Keratinocyte (primary cell): ENCODE measurements around the gene PARD6G. TPM values are rescaled to one million over a fixed set of nuclear protein-coding genes. Genes with fewer than 3 reads are reported as not detected.
"Not testable (repeated sequence)": the region's sequence is repeated elsewhere in the genome, so short reads cannot be mapped to it uniquely, and the experiment has no call there.

Experiments used
- DNase-seq: peaks from one replicate; pipeline ENCODE4 v3.0.0-alpha.2; 2011; ENCODE audit warnings: low read depth, missing footprints, low spot score
- FAIRE-seq: peaks from 2 replicates; lab custom pipeline; 2011; peaks lifted over from hg19 to GRCh38; lab: Jason Lieb, UNC
- H2AFZ ChIP-seq: 2 replicates; pipeline ENCODE4 v1.6.0; 2012; ENCODE audit warnings: low read length, control low read depth, inconsistent platforms; ENCODE audit not compliant: control insufficient read depth
- H3K27ac ChIP-seq: 2 replicates; pipeline ENCODE4 v1.5.1; 2011; ENCODE audit warnings: low read length; ENCODE audit not compliant: control insufficient read depth, insufficient read depth
- H3K27me3 ChIP-seq: 3 replicates; pipeline ENCODE4 v1.6.0; 2011; ENCODE audit warnings: low read length; ENCODE audit not compliant: control insufficient read depth, insufficient read depth; ENCODE audit errors: extremely low read depth
- H3K36me3 ChIP-seq, 2 experiments: 2 replicates in 1 of 2; 3 replicates in 1 of 2; pipeline ENCODE4 v1.5.1; 2011; ENCODE audit warnings: low read length in 2 of 2, mild to moderate bottlenecking in 1 of 2; ENCODE audit not compliant: control insufficient read depth in 2 of 2, insufficient read depth in 2 of 2; ENCODE audit errors: extremely low read depth in 1 of 2
- H3K4me1 ChIP-seq: 3 replicates; pipeline ENCODE4 v1.5.1; 2011; ENCODE audit warnings: low read length; ENCODE audit not compliant: control insufficient read depth, insufficient read depth; ENCODE audit errors: extremely low read depth
- H3K4me2 ChIP-seq: 3 replicates; pipeline ENCODE4 v1.6.0; 2011; ENCODE audit warnings: low read depth, low read length; ENCODE audit not compliant: control insufficient read depth, insufficient read depth; ENCODE audit errors: extremely low read depth
- H3K4me3 ChIP-seq, 3 experiments: fragments of 200-600 bp in 1 of 3; sonication (generic) in 1 of 3; 2 replicates in 2 of 3; 3 replicates in 1 of 3; pipeline ENCODE4 v1.5.1; 2011 to 2016; ENCODE audit warnings: low read length in 3 of 3, mild to moderate bottlenecking in 3 of 3, control low read depth in 2 of 3, inconsistent platforms in 1 of 3, low read depth in 1 of 3, mixed read lengths in 1 of 3, mixed run types in 1 of 3, moderate library complexity in 1 of 3; ENCODE audit not compliant: control insufficient read depth in 2 of 3, insufficient read depth in 2 of 3; ENCODE audit errors: extremely low read depth in 1 of 3
- H3K79me2 ChIP-seq: 2 replicates; pipeline ENCODE4 v1.6.0; 2012; ENCODE audit warnings: low read length; ENCODE audit not compliant: control insufficient read depth, insufficient read depth
- H3K9ac ChIP-seq: 3 replicates; pipeline ENCODE4 v1.6.0; 2011; ENCODE audit warnings: low read length; ENCODE audit not compliant: control insufficient read depth, insufficient read depth; ENCODE audit errors: extremely low read depth
- H3K9me1 ChIP-seq: 3 replicates; pipeline ENCODE4 v1.6.0; 2011; ENCODE audit warnings: low read length; ENCODE audit not compliant: control insufficient read depth, insufficient read depth; ENCODE audit errors: extremely low read depth
- H3K9me3 ChIP-seq: 2 replicates; pipeline ENCODE4 v1.5.1; 2012; ENCODE audit warnings: low read depth, low read length; ENCODE audit not compliant: control insufficient read depth
- H4K20me1 ChIP-seq: 3 replicates; pipeline ENCODE4 v1.6.0; 2011; ENCODE audit warnings: low read length; ENCODE audit not compliant: control insufficient read depth, insufficient read depth; ENCODE audit errors: extremely low read depth
- EZH2 ChIP-seq: IDR thresholded peaks from one replicate; pipeline ENCODE4 v1.6.1; 2012; ENCODE audit warnings: inconsistent platforms, mild to moderate bottlenecking, low read length, moderate library complexity
- dilution Hi-C: fragments of 300-500 bp; cut with MboI; formaldehyde crosslinking; loops from one replicate; pipeline ENCODE4 v1.7.0; 2020; ENCODE audit warnings: low sequenced_read_pairs; ENCODE audit not compliant: extremely low pct_ligation_motif_present
- polyA minus RNA-seq, 3 experiments: library from RNA; depleted of rRNA, polyadenylated mRNA; stranded (reverse); fragments of >200 nt; gene quantifications; 1 replicate in 1 of 3; 2 replicates in 1 of 3; 3 replicates in 1 of 3; pipeline ENCODE4 v1.2.3, GENCODE V29; 2011
- polyA plus RNA-seq, 5 experiments: library from polyadenylated mRNA; depleted of rRNA in 3 of 5; stranded (reverse) in 3 of 5; stranded (forward) in 1 of 5; unstranded in 1 of 5; fragments of >200 nt; gene quantifications; 1 replicate in 1 of 5; 2 replicates in 3 of 5; 3 replicates in 1 of 5; pipeline versions ENCODE4 v1.2.1 to v1.2.3, GENCODE V29; 2011 to 2012; ENCODE audit warnings: missing spikeins in 2 of 5, low read depth in 1 of 5, low replicate concordance in 1 of 5
- TF ChIP-seq, protein P1 (sequence below), 3 experiments: IDR thresholded peaks in 1 of 3; conservative IDR thresholded peaks in 1 of 3; optimal IDR thresholded peaks in 1 of 3; 2 replicates in 2 of 3; 3 replicates in 1 of 3; pipeline versions ENCODE3 to v1.5.1; 2011; ENCODE audit warnings: low read length in 3 of 3, mild to moderate bottlenecking in 3 of 3, moderate library complexity in 2 of 3, control low read depth in 1 of 3, inconsistent platforms in 1 of 3; ENCODE audit not compliant: insufficient read depth in 2 of 3; ENCODE audit errors: extremely low read depth in 1 of 3

Gene PARD6G, protein sequence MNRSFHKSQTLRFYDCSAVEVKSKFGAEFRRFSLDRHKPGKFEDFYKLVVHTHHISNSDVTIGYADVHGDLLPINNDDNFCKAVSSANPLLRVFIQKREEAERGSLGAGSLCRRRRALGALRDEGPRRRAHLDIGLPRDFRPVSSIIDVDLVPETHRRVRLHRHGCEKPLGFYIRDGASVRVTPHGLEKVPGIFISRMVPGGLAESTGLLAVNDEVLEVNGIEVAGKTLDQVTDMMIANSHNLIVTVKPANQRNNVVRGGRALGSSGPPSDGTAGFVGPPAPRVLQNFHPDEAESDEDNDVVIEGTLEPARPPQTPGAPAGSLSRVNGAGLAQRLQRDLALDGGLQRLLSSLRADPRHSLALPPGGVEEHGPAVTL
- polyA plus RNA-seq (19.4 to 23.6 TPM (median 21.3 TPM) in 3 replicates), polyA minus RNA-seq (18.2 to 23.0 TPM (median 20.7 TPM) in 3 replicates)
- 17.0 TPM for polyA plus RNA-seq (2011; ENCODE audit: low read depth)
- polyA plus RNA-seq (2011; cell fraction: cytosol; rRNA removed): 21.9 and 22.9 TPM in 2 replicates
- polyA plus RNA-seq (2011; cell fraction: nucleus; rRNA removed): 19.2 and 19.3 TPM in 2 replicates
- polyA plus RNA-seq (2012; ENCODE audit: low replicate concordance): 25.1 and 27.2 TPM in 2 replicates
- 42.4 TPM for polyA minus RNA-seq (2011; cell fraction: cytosol; rRNA and poly(A)+ RNA removed)
- polyA minus RNA-seq (2011; cell fraction: nucleus; rRNA and poly(A)+ RNA removed): 16.9 and 23.3 TPM in 2 replicates

DNA sequence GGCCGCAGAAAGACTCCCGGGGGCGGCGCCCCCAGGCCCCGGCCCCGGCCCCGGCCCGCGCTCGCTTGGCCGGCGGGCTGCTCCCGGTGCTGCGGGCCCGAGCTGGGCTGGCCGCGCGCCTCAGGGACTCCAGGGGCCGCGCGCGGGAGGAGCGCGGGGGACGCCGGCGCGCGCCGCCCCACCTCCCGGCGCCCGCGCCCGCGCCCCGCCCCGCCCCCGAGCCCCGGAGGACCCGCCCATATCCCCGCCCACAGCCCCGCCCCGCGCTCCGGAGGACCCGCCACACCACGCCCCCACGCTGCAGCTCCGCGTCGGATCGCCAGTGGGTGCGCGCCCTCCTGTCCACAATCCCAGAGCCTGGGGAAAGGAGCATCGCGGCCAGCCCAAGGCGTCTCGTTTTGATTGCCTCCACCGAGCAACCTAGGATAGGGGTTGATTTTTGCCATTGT, at the start of gene PARD6G:
PARD6G (minus strand) TSS at position 122 of the 449 bp plus-strand sequence. CDS start 166 bp downstream, outside the sequence.
- peaks cover 6% of the 10 kb centered on the region for H3K9me1 ChIP-seq
- H4K20me1 ChIP-seq: no peaks in the 10 kb centered on the region
- H3K4me3 ChIP-seq: peak within 1 kb of the TSS; percentile 69 to 83 (median 80)
- H3K9ac ChIP-seq: peak within 1 kb of the TSS; percentile 85
- no peaks in the 10 kb centered on the region for H3K9me3 ChIP-seq
- peak within 1 kb of the TSS; percentile 93 for H3K4me2 ChIP-seq
- FAIRE-seq: no peak
- no peak for DNase-seq
- dilution Hi-C loops: no loop called here
- peaks cover 35% of the 10 kb centered on the region for H3K79me2 ChIP-seq
- peaks cover 0 to 4% of the 10 kb centered on the region in 2 experiments for H3K36me3 ChIP-seq
- peak within 1 kb of the TSS; percentile 75 for H3K27ac ChIP-seq
- TF ChIP-seq, protein P1, sequence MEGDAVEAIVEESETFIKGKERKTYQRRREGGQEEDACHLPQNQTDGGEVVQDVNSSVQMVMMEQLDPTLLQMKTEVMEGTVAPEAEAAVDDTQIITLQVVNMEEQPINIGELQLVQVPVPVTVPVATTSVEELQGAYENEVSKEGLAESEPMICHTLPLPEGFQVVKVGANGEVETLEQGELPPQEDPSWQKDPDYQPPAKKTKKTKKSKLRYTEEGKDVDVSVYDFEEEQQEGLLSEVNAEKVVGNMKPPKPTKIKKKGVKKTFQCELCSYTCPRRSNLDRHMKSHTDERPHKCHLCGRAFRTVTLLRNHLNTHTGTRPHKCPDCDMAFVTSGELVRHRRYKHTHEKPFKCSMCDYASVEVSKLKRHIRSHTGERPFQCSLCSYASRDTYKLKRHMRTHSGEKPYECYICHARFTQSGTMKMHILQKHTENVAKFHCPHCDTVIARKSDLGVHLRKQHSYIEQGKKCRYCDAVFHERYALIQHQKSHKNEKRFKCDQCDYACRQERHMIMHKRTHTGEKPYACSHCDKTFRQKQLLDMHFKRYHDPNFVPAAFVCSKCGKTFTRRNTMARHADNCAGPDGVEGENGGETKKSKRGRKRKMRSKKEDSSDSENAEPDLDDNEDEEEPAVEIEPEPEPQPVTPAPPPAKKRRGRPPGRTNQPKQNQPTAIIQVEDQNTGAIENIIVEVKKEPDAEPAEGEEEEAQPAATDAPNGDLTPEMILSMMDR (optimal IDR thresholded peaks at IDR 0.05 in 1 of 3, IDR thresholded peaks at IDR 0.05 in 1 of 3, conservative IDR thresholded peaks at IDR 0.05 in 1 of 3; ENCODE audit: extremely low read depth in 1 of 3, insufficient read depth in 2 of 3, low read length in 3 of 3): peak in 1 of 3 experiments; percentile 14
- TF ChIP-seq EZH2: no peak
- H3K27me3 ChIP-seq: no peaks in the 10 kb centered on the region
- peak within 1 kb of the TSS; percentile 20 for H2AFZ ChIP-seq
- H3K4me1 ChIP-seq: peaks cover 43% of the 10 kb centered on the region

DNA sequence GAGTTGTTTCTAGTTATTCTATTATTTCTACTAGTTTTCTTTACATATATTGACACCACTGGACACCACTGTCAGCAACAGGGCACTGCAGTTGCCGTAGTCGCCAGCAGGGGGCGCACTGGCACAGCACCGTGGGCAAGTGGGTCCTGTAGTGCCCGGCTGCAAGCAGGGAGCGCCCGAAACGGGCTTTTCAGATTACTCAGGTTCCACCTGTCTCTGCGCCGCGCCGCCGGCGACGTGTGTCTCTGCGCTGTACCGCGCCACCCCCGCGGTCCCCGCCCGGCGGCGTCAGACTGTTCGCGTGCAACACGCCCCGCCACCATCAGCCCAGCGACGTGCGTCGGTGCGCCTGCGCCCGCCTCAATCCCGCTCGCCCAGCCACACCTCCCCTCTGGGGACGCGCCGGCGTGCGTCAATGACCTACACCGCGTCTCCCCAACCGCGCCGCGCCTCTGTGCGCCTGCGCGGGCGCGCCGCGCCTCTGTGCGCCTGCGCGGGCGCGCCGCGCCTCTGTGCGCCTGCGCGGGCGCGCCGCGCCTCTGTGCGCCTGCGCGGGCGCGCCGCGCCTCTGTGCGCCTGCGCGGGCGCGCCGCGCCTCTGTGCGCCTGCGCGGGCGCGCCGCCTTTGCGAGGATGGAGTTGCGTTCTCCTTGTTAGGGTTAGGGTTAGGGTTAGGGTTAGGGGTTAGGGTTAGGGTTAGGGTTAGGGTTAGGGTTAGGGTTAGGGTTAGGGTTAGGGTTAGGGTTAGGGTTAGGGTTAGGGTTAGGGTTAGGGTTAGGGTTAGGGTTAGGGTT, 15.1 kb upstream of the PARD6G start:
- H3K27me3 ChIP-seq, H3K4me2 ChIP-seq, H4K20me1 ChIP-seq, H3K79me2 ChIP-seq, H3K9me1 ChIP-seq, H3K9ac ChIP-seq, FAIRE-seq, H3K4me1 ChIP-seq, H3K4me3 ChIP-seq, DNase-seq, H3K27ac ChIP-seq, H3K9me3 ChIP-seq, H3K36me3 ChIP-seq, H2AFZ ChIP-seq, dilution Hi-C loops: not testable (repeated sequence)
- TF ChIP-seq, protein P1 (optimal IDR thresholded peaks at IDR 0.05 in 1 of 3, IDR thresholded peaks at IDR 0.05 in 1 of 3, conservative IDR thresholded peaks at IDR 0.05 in 1 of 3; ENCODE audit: extremely low read depth in 1 of 3, insufficient read depth in 2 of 3, low read length in 3 of 3): peak; percentile 39 to 60 (median 53)
